ENCODE results near the gene COL26A1. TPM values are rescaled to one million over a fixed set of nuclear protein-coding genes. Genes with fewer than 3 reads are reported as not detected.
"Not testable (repeated sequence)": the region's sequence is repeated elsewhere in the genome, so short reads cannot be mapped to it uniquely, and the experiment has no call there.

The COL26A1 gene
- total RNA-seq, 1 experiment from 2014 or later: not detected

DNA sequence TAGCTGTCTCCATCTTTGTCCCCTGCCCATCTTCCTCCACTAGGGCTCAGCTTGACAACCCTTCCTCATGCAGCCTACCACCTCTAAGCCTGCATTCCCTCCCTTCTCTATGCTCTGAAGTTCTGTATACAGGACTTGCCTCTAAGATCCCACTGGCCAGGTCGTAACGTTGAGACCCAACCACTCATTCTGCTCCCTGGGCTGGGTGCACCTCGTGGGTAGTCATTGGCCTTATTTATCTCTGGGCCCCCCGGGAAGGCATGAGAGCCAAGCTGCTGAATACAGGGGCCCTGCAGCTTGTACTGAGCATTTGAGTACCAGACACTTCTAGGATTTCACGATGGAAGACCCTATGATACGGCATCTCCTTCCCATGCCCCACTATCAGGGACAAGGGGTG, 235.3 kb downstream of the COL26A1 start:
- peak; percentile 33 for DNase-seq
- Histone ChIP-seq H3K27me3 (ENCODE audit: low read length) (no peaks in the 10 kb centered on the region), H4K20me1 (ENCODE audit: insufficient read depth, low read depth, low read length) (no peaks in the 10 kb centered on the region), H3K9me2 (replicated peaks; ENCODE audit: insufficient read depth, low read length) (no peaks in the 10 kb centered on the region), H3K4me3 (ENCODE audit: low read length) (no peak overlapping the region), H3K4me2 (ENCODE audit: low read depth, low read length, poor library complexity, severe bottlenecking) (no peak overlapping the region), H2AFZ (ENCODE audit: low read length) (no peak overlapping the region), H3K9ac (ENCODE audit: low read length) (no peak overlapping the region), H3K79me2 (ENCODE audit: low read length) (no peaks in the 10 kb centered on the region), H3K36me3 (ENCODE audit: insufficient read depth, low read length) (no peaks in the 10 kb centered on the region), H3K27ac (ENCODE audit: low read length) (no peak overlapping the region), H3K4me1 (ENCODE audit: low read length) (peaks cover 2% of the 10 kb centered on the region; the same call in 1 of the 2 replicates), H3K9me3 (ENCODE audit: low read length) (no peaks in the 10 kb centered on the region)

DNA sequence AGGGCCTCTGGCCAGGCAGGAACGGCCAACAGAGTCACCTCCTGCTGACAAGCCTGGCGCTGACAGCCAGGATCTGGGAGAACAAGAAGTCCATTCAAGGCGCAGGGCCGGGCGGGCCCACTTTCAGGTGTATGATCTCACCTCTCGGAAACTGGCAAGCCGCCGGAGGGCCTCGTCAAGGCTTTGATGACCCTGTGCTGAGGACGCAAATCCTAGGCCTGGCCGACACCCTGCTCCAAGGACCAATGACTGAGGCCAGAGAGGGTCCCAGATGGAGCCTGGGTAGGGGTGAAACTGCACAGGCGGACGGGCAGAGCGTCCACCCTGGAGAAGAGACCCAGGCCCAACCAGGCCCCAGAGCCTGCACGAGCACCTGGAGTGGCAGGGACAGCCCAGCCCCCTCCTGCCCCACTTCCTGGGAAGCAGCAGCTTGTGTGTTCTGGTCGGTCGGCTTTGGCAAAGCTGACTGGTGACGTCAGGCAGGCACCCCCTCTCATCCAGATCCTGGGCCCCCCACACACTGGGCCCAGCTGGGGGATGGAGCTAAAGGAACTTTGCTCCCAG, 235.8 kb downstream of the COL26A1 start:
- Histone ChIP-seq H2AFZ (ENCODE audit: low read length) (no peak overlapping the region), H3K4me2 (ENCODE audit: low read depth, low read length, poor library complexity, severe bottlenecking) (no peak overlapping the region), H3K27me3 (ENCODE audit: low read length) (no peaks in the 10 kb centered on the region), H3K4me1 (ENCODE audit: low read length) (peaks cover 2% of the 10 kb centered on the region; the same call in 1 of the 2 replicates), H3K9me3 (ENCODE audit: low read length) (no peaks in the 10 kb centered on the region), H4K20me1 (ENCODE audit: insufficient read depth, low read depth, low read length) (no peaks in the 10 kb centered on the region), H3K36me3 (ENCODE audit: insufficient read depth, low read length) (no peaks in the 10 kb centered on the region), H3K9me2 (replicated peaks; ENCODE audit: insufficient read depth, low read length) (no peaks in the 10 kb centered on the region), H3K9ac (ENCODE audit: low read length) (no peak overlapping the region), H3K4me3 (ENCODE audit: low read length) (no peak overlapping the region), H3K79me2 (ENCODE audit: low read length) (no peaks in the 10 kb centered on the region), H3K27ac (ENCODE audit: low read length) (no peak overlapping the region)
- no peak for DNase-seq

DNA sequence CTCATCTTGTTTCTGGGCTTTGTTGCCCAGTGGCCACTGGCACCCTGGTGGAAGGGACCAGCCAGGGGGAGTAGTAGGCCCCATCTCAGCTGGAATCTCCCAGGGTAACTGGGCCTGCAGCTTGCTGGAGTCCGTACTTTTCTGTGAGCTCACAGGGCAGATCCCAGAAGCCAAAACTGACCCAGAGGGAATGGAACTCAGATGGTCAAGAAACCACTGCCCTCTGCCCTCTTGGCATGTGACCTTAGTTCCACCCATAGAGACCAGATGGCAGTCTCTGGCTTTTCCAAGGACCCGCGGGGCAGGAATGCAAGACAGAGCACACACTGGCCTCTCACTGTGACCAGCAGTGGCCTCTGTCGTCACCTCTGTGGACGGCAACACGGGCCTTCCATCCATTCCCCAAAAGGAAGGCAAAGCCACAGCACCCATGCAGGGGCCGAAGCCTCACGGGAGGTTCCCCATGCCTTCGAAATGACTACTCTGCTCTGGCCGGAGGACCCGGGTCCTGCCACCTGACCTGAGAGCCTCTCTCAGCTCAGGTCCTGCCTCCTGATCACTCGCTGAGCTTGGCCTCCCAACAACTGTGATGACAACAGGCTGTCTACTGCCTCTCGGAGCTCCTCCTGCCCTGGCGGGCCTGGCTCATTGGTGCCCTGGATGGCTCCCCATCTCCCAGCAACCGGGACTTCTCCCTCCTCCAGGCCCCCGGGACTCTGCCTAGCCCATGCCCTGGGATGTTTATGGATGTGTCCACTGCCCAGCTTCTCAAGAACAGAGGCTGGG, 236.5 kb downstream of the COL26A1 start:
- no peak overlapping the region for H3K27ac ChIP-seq (ENCODE audit: low read length)
- no peaks in the 10 kb centered on the region for H4K20me1 ChIP-seq (ENCODE audit: insufficient read depth, low read depth, low read length)
- H3K9me3 ChIP-seq (ENCODE audit: low read length): no peaks in the 10 kb centered on the region
- H3K4me3 ChIP-seq (ENCODE audit: low read length): no peak overlapping the region
- peaks cover 2% of the 10 kb centered on the region; the same call in 1 of the 2 replicates for H3K4me1 ChIP-seq (ENCODE audit: low read length)
- H3K9ac ChIP-seq (ENCODE audit: low read length): no peak overlapping the region
- DNase-seq: no peak
- no peaks in the 10 kb centered on the region for H3K79me2 ChIP-seq (ENCODE audit: low read length)
- H3K4me2 ChIP-seq (ENCODE audit: low read depth, low read length, poor library complexity, severe bottlenecking): no peak overlapping the region
- no peaks in the 10 kb centered on the region for H3K36me3 ChIP-seq (ENCODE audit: insufficient read depth, low read length)
- H3K9me2 ChIP-seq (replicated peaks; ENCODE audit: insufficient read depth, low read length): no peaks in the 10 kb centered on the region
- no peak overlapping the region for H2AFZ ChIP-seq (ENCODE audit: low read length)
- H3K27me3 ChIP-seq (ENCODE audit: low read length): no peaks in the 10 kb centered on the region

DNA sequence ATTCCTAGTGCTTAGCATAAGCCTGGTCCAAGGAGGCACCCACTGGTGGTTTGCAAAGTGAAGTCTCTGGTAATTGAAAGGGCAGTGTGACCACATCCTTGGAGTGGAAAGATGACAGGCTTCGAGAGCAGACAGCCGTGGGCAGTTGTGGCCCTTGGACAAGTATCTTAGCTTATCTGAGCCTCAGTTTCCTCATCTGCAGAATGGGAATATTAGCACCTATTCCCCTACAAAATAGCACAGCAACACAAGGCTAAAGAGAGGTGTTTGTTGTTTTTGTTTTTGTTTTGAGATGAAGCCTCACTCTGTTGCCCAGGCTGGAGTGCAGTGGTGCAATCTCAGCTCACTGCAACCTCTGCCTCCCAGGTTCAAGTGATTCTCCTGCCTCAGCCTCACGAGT, 237.1 kb downstream of the COL26A1 start:
- no peak overlapping the region for H3K4me2 ChIP-seq (ENCODE audit: low read depth, low read length, poor library complexity, severe bottlenecking)
- H3K27ac ChIP-seq (ENCODE audit: low read length): no peak overlapping the region
- H3K4me3 ChIP-seq (ENCODE audit: low read length): no peak overlapping the region
- no peak overlapping the region for H2AFZ ChIP-seq (ENCODE audit: low read length)
- H3K9me2 ChIP-seq (replicated peaks; ENCODE audit: insufficient read depth, low read length): no peaks in the 10 kb centered on the region
- peaks cover 2% of the 10 kb centered on the region; the same call in 1 of the 2 replicates for H3K4me1 ChIP-seq (ENCODE audit: low read length)
- no peaks in the 10 kb centered on the region for H3K27me3 ChIP-seq (ENCODE audit: low read length)
- no peaks in the 10 kb centered on the region for H3K36me3 ChIP-seq (ENCODE audit: insufficient read depth, low read length)
- no peaks in the 10 kb centered on the region for H3K79me2 ChIP-seq (ENCODE audit: low read length)
- no peak overlapping the region for H3K9ac ChIP-seq (ENCODE audit: low read length)
- no peak for DNase-seq
- no peaks in the 10 kb centered on the region for H4K20me1 ChIP-seq (ENCODE audit: insufficient read depth, low read depth, low read length)
- H3K9me3 ChIP-seq (ENCODE audit: low read length): no peaks in the 10 kb centered on the region

DNA sequence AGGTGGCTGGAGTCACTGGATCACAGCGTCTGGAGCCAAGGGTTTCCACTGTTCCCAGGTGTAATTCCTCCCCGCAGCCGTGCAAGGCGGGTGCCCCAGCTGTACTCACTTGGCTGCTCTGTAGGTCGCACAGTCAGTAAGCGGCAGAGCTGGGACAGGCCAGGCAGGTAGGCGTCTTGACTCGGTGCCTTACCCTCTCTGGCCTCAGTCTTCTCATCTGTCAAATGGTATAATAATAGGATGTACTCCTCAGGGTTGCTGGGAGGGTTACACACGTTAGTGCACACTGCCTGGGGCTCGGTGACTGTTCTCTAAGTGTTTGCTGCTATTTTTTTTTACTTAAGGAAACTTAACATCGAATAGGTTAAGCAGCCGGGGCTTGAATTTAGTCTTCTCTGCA, 239.4 kb downstream of the COL26A1 start:
- Histone ChIP-seq H3K27me3 (ENCODE audit: low read length) (no peaks in the 10 kb centered on the region), H3K27ac (ENCODE audit: low read length) (no peak overlapping the region), H3K79me2 (ENCODE audit: low read length) (no peaks in the 10 kb centered on the region), H3K4me3 (ENCODE audit: low read length) (no peak overlapping the region), H2AFZ (ENCODE audit: low read length) (no peak overlapping the region), H3K4me1 (ENCODE audit: low read length) (peaks cover 2% of the 10 kb centered on the region; the same call in 1 of the 2 replicates), H3K4me2 (ENCODE audit: low read depth, low read length, poor library complexity, severe bottlenecking) (no peak overlapping the region), H3K9ac (ENCODE audit: low read length) (no peak overlapping the region), H3K36me3 (ENCODE audit: insufficient read depth, low read length) (no peaks in the 10 kb centered on the region), H4K20me1 (ENCODE audit: insufficient read depth, low read depth, low read length) (no peaks in the 10 kb centered on the region), H3K9me2 (replicated peaks; ENCODE audit: insufficient read depth, low read length) (no peaks in the 10 kb centered on the region), H3K9me3 (ENCODE audit: low read length) (no peaks in the 10 kb centered on the region)
- no peak for DNase-seq

DNA sequence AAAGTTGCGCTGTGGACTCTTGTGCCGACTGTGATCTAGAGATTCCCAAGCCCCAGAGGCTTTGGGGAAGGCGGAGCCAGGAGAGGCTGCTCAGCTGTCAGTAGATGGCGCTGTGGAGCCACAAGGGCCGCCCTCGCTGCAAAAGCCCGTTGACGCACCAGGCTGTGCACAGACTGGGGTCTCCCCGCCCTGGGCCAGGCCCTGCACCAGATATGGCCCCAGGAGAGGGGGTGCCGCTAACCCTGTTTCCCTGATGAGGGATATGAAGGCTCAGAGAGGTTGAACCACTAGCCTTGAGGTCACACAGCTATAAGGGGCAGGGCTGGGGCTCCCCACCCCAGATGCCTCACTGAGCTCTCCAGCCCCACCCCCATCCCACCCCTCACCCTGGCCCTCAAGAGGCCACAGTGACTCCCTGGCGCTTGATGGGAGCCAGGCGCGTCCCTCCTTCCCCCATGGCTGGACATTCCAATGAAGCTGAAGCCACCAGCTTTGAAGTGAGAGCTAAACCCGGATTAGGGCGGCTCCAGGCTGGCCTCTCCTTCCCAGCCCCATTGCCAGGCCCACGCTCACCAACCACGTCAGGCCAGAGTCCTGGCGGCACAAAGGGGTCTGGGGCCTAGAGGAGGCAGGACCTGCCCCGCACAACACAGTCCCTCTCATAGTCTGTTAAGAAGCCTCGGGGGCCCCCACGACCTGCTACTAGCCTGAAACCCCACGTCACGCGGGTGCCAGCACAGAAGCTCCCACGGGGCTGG, 240.0 kb downstream of the COL26A1 start:
- H3K4me2 ChIP-seq (ENCODE audit: low read depth, low read length, poor library complexity, severe bottlenecking): no peak overlapping the region
- H2AFZ ChIP-seq (ENCODE audit: low read length): no peak overlapping the region
- peak; percentile 92 for DNase-seq
- no peaks in the 10 kb centered on the region for H3K9me3 ChIP-seq (ENCODE audit: low read length)
- H3K79me2 ChIP-seq (ENCODE audit: low read length): no peaks in the 10 kb centered on the region
- no peak overlapping the region for H3K9ac ChIP-seq (ENCODE audit: low read length)
- no peaks in the 10 kb centered on the region for H3K36me3 ChIP-seq (ENCODE audit: insufficient read depth, low read length)
- peaks cover 2% of the 10 kb centered on the region; the same call in 1 of the 2 replicates for H3K4me1 ChIP-seq (ENCODE audit: low read length)
- no peaks in the 10 kb centered on the region for H3K9me2 ChIP-seq (replicated peaks; ENCODE audit: insufficient read depth, low read length)
- no peaks in the 10 kb centered on the region for H3K27me3 ChIP-seq (ENCODE audit: low read length)
- no peaks in the 10 kb centered on the region for H4K20me1 ChIP-seq (ENCODE audit: insufficient read depth, low read depth, low read length)
- no peak overlapping the region for H3K4me3 ChIP-seq (ENCODE audit: low read length)
- no peak overlapping the region for H3K27ac ChIP-seq (ENCODE audit: low read length)

DNA sequence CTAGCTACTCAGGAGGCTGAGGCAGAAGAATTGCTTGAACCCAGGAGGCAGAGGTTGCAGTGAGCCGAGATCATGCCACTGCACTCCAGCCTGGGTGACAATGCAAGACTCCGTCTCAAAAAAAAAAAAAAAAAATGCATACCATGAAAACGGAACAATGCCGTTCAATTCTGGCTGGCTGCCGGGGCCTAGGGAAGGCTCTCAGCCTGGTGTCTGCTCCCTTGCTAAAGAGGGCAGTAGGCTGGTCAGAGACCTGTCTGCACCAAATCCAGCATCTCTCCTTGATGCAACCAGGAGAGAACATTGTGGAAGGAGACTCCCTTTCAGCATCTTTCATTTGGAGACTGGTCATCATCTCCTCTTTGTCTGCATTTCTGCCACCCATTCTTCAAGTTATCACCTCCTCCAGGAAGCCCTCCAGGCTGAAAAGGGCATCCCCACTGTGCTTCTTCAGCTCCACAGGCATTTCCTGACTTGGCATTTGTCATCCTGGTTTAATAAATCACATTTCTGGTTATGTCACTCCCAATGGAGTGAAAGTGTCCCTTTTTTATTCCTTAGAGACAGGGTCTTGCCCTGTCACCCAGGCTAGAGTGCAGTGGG, 241.8 kb downstream of the COL26A1 start:
- no peak overlapping the region for H3K4me2 ChIP-seq (ENCODE audit: low read depth, low read length, poor library complexity, severe bottlenecking)
- no peak overlapping the region for H3K4me3 ChIP-seq (ENCODE audit: low read length)
- no peaks in the 10 kb centered on the region for H4K20me1 ChIP-seq (ENCODE audit: insufficient read depth, low read depth, low read length)
- H3K9me3 ChIP-seq (ENCODE audit: low read length): no peaks in the 10 kb centered on the region
- no peaks in the 10 kb centered on the region for H3K79me2 ChIP-seq (ENCODE audit: low read length)
- no peak overlapping the region for H3K9ac ChIP-seq (ENCODE audit: low read length)
- DNase-seq: no peak
- no peaks in the 10 kb centered on the region for H3K27me3 ChIP-seq (ENCODE audit: low read length)
- H3K4me1 ChIP-seq (ENCODE audit: low read length): peaks cover 2% of the 10 kb centered on the region; the same call in 1 of the 2 replicates
- no peak overlapping the region for H2AFZ ChIP-seq (ENCODE audit: low read length)
- no peaks in the 10 kb centered on the region for H3K9me2 ChIP-seq (replicated peaks; ENCODE audit: insufficient read depth, low read length)
- H3K36me3 ChIP-seq (ENCODE audit: insufficient read depth, low read length): no peaks in the 10 kb centered on the region
- H3K27ac ChIP-seq (ENCODE audit: low read length): no peak overlapping the region

DNA sequence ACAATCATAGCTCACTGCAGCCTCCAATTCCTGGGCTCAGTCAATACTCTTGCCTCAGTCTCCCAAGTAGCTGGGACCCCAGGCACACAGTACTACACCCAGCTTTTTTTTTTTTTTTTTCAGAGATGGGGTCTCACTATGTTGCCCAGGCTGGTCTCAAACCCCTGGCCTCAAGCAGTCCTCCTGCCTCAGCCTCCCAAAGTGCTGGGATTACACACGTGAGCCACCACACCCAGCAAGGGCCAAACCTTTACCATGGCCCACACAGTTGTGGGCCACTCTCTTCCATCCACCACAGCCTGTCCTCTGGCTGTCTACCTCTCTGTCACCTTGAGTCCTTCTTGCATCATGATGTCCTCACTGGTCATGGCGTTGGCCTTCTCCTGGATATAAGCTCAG, 242.3 kb downstream of the COL26A1 start:
- not testable (repeated sequence) for H3K9ac ChIP-seq (ENCODE audit: low read length); H3K9me2 ChIP-seq (replicated peaks; ENCODE audit: insufficient read depth, low read length); H3K4me1 ChIP-seq (ENCODE audit: low read length); H3K27ac ChIP-seq (ENCODE audit: low read length); H2AFZ ChIP-seq (ENCODE audit: low read length); H3K27me3 ChIP-seq (ENCODE audit: low read length); H3K36me3 ChIP-seq (ENCODE audit: insufficient read depth, low read length); H3K4me2 ChIP-seq (ENCODE audit: low read depth, low read length, poor library complexity, severe bottlenecking); H3K4me3 ChIP-seq (ENCODE audit: low read length); DNase-seq; H3K79me2 ChIP-seq (ENCODE audit: low read length); H4K20me1 ChIP-seq (ENCODE audit: insufficient read depth, low read depth, low read length); H3K9me3 ChIP-seq (ENCODE audit: low read length)

All from Karpas-422 (cell line).